CD4-positive, alpha-beta memory T cell (primary cell): Measurements from ENCODE around the gene KRTAP5-5. TPM values are rescaled to one million over a fixed set of nuclear protein-coding genes. Genes with fewer than 3 reads are reported as not detected.
A peak's percentile ranks its signal among the peaks of the same experiment; 100 is the strongest.
"Not testable (repeated sequence)": the region's sequence is repeated elsewhere in the genome, so short reads cannot be mapped to it uniquely, and the experiment has no call there.

Experiments used
- CTCF ChIA-PET: fragments of 350-600 bp; sonication (Branson Sonifier 250); formaldehyde crosslinking; loops from one replicate; lab custom pipeline; 2021; ENCODE audit warnings: inconsistent platforms; ENCODE audit not compliant: partially characterized antibody; lab: Charles Lee
- POLR2A ChIA-PET: fragments of 350-600 bp; sonication (Branson Sonifier 250); formaldehyde crosslinking; loops from one replicate; lab custom pipeline; 2021; ENCODE audit not compliant: partially characterized antibody; lab: Charles Lee
- DNase-seq, 5 donors: peaks; one replicate each; pipeline versions ENCODE4 v3.0.0 to v3.0.0-alpha.2; 2020 to 2022; ENCODE audit warnings: mixed read lengths in 1 of 5
- H3K27ac ChIP-seq: one replicate; pipeline ENCODE4 v1.7.0; 2013; ENCODE audit warnings: low read depth, low read length
- H3K27me3 ChIP-seq: 2 replicates; pipeline ENCODE4 v1.7.0; 2013; ENCODE audit warnings: mild to moderate bottlenecking, low read length, moderate library complexity; ENCODE audit not compliant: insufficient read depth
- H3K36me3 ChIP-seq: 2 replicates; pipeline ENCODE4 v1.7.0; 2013; ENCODE audit warnings: mild to moderate bottlenecking, low read length, moderate library complexity; ENCODE audit not compliant: insufficient read depth
- H3K4me1 ChIP-seq: 2 replicates; pipeline ENCODE4 v1.7.0; 2013; ENCODE audit warnings: mild to moderate bottlenecking, low read length, moderate library complexity; ENCODE audit not compliant: insufficient read depth
- H3K4me3 ChIP-seq, 2 donors: one replicate each; pipeline ENCODE4 v1.7.0; 2013; ENCODE audit warnings: low read length in 2 of 2, mild to moderate bottlenecking in 1 of 2
- H3K9me3 ChIP-seq, 2 donors: one replicate each; pipeline ENCODE4 v1.7.0; 2013; ENCODE audit warnings: low read length in 2 of 2, control low read depth in 1 of 2; ENCODE audit not compliant: control insufficient read depth in 1 of 2
- H3K27ac Mint-ChIP-seq, 7 donors: one replicate each; pipeline ENCODE4 v1.8.0; 2020 to 2021; ENCODE audit warnings: mixed read lengths in 7 of 7, mild to moderate bottlenecking in 6 of 7, inconsistent platforms in 3 of 7, moderate library complexity in 3 of 7
- H3K27me3 Mint-ChIP-seq, 2 donors: one replicate each; pipeline ENCODE4 v1.8.0; 2020 to 2021; ENCODE audit warnings: mixed read lengths in 2 of 2
- H3K36me3 Mint-ChIP-seq, 2 donors: one replicate each; pipeline ENCODE4 v1.8.0; 2020 to 2021; ENCODE audit warnings: mixed read lengths in 2 of 2, inconsistent platforms in 1 of 2, mild to moderate bottlenecking in 1 of 2
- H3K4me1 Mint-ChIP-seq, 4 donors: one replicate each; pipeline ENCODE4 v1.8.0; 2020 to 2021; ENCODE audit warnings: mixed read lengths in 4 of 4, mild to moderate bottlenecking in 1 of 4
- H3K4me3 Mint-ChIP-seq, 8 donors: one replicate each; pipeline ENCODE4 v1.8.0; 2020 to 2021; ENCODE audit warnings: mixed read lengths in 8 of 8, mild to moderate bottlenecking in 7 of 8, moderate library complexity in 6 of 8, inconsistent platforms in 3 of 8
- H3K9me3 Mint-ChIP-seq, 8 donors: one replicate each; pipeline ENCODE4 v1.8.0; 2020 to 2021; ENCODE audit warnings: mixed read lengths in 8 of 8, mild to moderate bottlenecking in 5 of 8, inconsistent platforms in 3 of 8, moderate library complexity in 1 of 8
- intact Hi-C: fragments of 100-400 bp; cut with micrococcal nuclease; formaldehyde crosslinking; loops from one replicate; pipeline ENCODE4 v1.15.1; 2023
- polyA plus RNA-seq, 2 donors: library from polyadenylated mRNA; unstranded; fragments of 300-500 nt; fragmentation: Illumina TruSeq; gene quantifications; one replicate each; pipeline ENCODE4 v1.2.3, GENCODE V29; 2021
- total RNA-seq, 2 experiments: library from RNA; stranded (reverse); gene quantifications; one replicate each; pipeline ENCODE4 v1.2.3, GENCODE V29; 2021

KRTAP5-5 gene
- total and polyA plus RNA-seq, 4 experiments from 2014 or later = not detected

GRCh38 chr11:1646540-1646939 is 17.0 kb downstream of the KRTAP5-5 start:
- POLR2A ChIA-PET, H3K27ac Mint-ChIP-seq, H3K9me3 Mint-ChIP-seq, H3K4me3 Mint-ChIP-seq, H3K36me3 Mint-ChIP-seq, DNase-seq, H3K9me3 ChIP-seq, H3K27ac ChIP-seq, H3K4me1 ChIP-seq, H3K27me3 ChIP-seq, CTCF ChIA-PET, H3K4me3 ChIP-seq, H3K4me1 Mint-ChIP-seq, H3K36me3 ChIP-seq, intact Hi-C loops, H3K27me3 Mint-ChIP-seq: not testable (repeated sequence)

- Histone ChIP-seq H3K27ac (no peak overlapping the region), H3K27me3 (no peaks in the 10 kb centered on the region), H3K36me3 (no peaks in the 10 kb centered on the region), H3K4me1 (no peaks in the 10 kb centered on the region), H3K9me3 (no peaks in the 10 kb centered on the region), H3K4me3 (no peak overlapping the region)
- ChIA-PET CTCF (no interaction called here), POLR2A (no interaction called here)
- H3K9me3 Mint-ChIP-seq = no peaks in the 10 kb centered on the region
- H3K36me3 Mint-ChIP-seq = no peaks in the 10 kb centered on the region
- no peak overlapping the region for H3K4me3 Mint-ChIP-seq
- no peak overlapping the region for H3K27ac Mint-ChIP-seq
- no peaks in the 10 kb centered on the region for H3K4me1 Mint-ChIP-seq
- DNase-seq = peak in 1 of 5 donors; percentile 7
- intact Hi-C loops = no loop called here
- peaks cover 3 to 8% of the 10 kb centered on the region in 2 donors for H3K27me3 Mint-ChIP-seq
These were observed 18.5 kb downstream of the KRTAP5-5 start for GRCh38 chr11:1647901-1648652.

GRCh38 chr11:1648653-1649420 is 19.3 kb downstream of the KRTAP5-5 start:
- no peaks in the 10 kb centered on the region for H3K27me3 ChIP-seq
- no peak for DNase-seq
- no peaks in the 10 kb centered on the region for H3K36me3 ChIP-seq
- Mint-ChIP-seq H3K27ac (no peak overlapping the region), H3K36me3 (no peaks in the 10 kb centered on the region), H3K9me3 (no peaks in the 10 kb centered on the region), H3K4me1 (no peaks in the 10 kb centered on the region), H3K4me3 (no peak overlapping the region), H3K27me3 (peaks cover 3 to 8% of the 10 kb centered on the region in 2 donors)
- no peaks in the 10 kb centered on the region for H3K9me3 ChIP-seq
- intact Hi-C loops = no loop called here
- H3K4me3 ChIP-seq = no peak overlapping the region
- H3K27ac ChIP-seq = no peak overlapping the region
- ChIA-PET CTCF (interaction anchor here (2.2 to 2.6 kb wide), 2 partner anchors 11 to 46 kb away, joined by 10 to 11 read pairs; no protein-coding TSS in a partner anchor), POLR2A (no interaction called here)
- H3K4me1 ChIP-seq = no peaks in the 10 kb centered on the region

GRCh38 chr11:1650034-1650917 is 20.7 kb downstream of the KRTAP5-5 start:
- intact Hi-C loops = loop anchor here (1.0 kb wide), 1 partner anchor 501 kb away; no protein-coding TSS in a partner anchor
- peaks cover 0 to 2% (median under 1%) of the 10 kb centered on the region in 4 donors for H3K4me1 Mint-ChIP-seq
- peaks cover 4 to 12% of the 10 kb centered on the region in 2 donors for H3K27me3 Mint-ChIP-seq
- H3K4me3 Mint-ChIP-seq = no peak overlapping the region
- peak in 1 of 5 donors; percentile 23 for DNase-seq
- H3K27ac Mint-ChIP-seq = no peak overlapping the region
- no peaks in the 10 kb centered on the region for H3K27me3 ChIP-seq
- CTCF ChIA-PET = interaction anchor here (1.2 to 2.6 kb wide), 5 partner anchors 9 to 351 kb away, joined by 3 to 11 read pairs (median 9); no protein-coding TSS in a partner anchor
- no peak overlapping the region for H3K27ac ChIP-seq
- POLR2A ChIA-PET = no interaction called here
- no peaks in the 10 kb centered on the region for H3K9me3 Mint-ChIP-seq
- H3K36me3 Mint-ChIP-seq = no peaks in the 10 kb centered on the region
- H3K36me3 ChIP-seq = no peaks in the 10 kb centered on the region
- H3K9me3 ChIP-seq = no peaks in the 10 kb centered on the region
- no peak overlapping the region for H3K4me3 ChIP-seq
- H3K4me1 ChIP-seq = no peaks in the 10 kb centered on the region

- intact Hi-C loops = loop anchor here (1.0 kb wide), 1 partner anchor 500 kb away; no protein-coding TSS in a partner anchor
- Mint-ChIP-seq H3K9me3 (no peaks in the 10 kb centered on the region), H3K27me3 (peaks cover 5 to 12% of the 10 kb centered on the region in 2 donors), H3K36me3 (no peaks in the 10 kb centered on the region), H3K4me1 (peaks cover 0 to 2% (median under 1%) of the 10 kb centered on the region in 4 donors), H3K4me3 (no peak overlapping the region), H3K27ac (no peak overlapping the region)
- DNase-seq = peak in 1 of 5 donors; percentile 22
- Histone ChIP-seq H3K4me1 (no peaks in the 10 kb centered on the region), H3K27me3 (no peaks in the 10 kb centered on the region), H3K27ac (no peak overlapping the region), H3K9me3 (no peaks in the 10 kb centered on the region), H3K4me3 (no peak overlapping the region), H3K36me3 (no peaks in the 10 kb centered on the region)
- CTCF ChIA-PET = interaction anchor here (0.6 to 2.6 kb wide), 6 partner anchors 8 to 351 kb away, joined by 3 to 11 read pairs (median 7); no protein-coding TSS in a partner anchor
- POLR2A ChIA-PET = no interaction called here
These were observed 21.3 kb downstream of the KRTAP5-5 start for GRCh38 chr11:1650918-1651262.

GRCh38 chr11:1651411-1651980 is 21.9 kb downstream of the KRTAP5-5 start:
- ChIA-PET POLR2A (no interaction called here), CTCF (interaction anchor here (0.6 to 3.5 kb wide), 6 partner anchors 8 to 350 kb away, joined by 3 to 59 read pairs (median 7); no protein-coding TSS in a partner anchor)
- no peaks in the 10 kb centered on the region for H3K36me3 Mint-ChIP-seq
- no peak overlapping the region for H3K4me3 ChIP-seq
- no peak overlapping the region for H3K4me3 Mint-ChIP-seq
- intact Hi-C loops = no loop called here
- H3K27me3 ChIP-seq = no peaks in the 10 kb centered on the region
- H3K27ac ChIP-seq = no peak overlapping the region
- H3K9me3 Mint-ChIP-seq = no peaks in the 10 kb centered on the region
- peaks cover 0 to 2% (median under 1%) of the 10 kb centered on the region in 4 donors for H3K4me1 Mint-ChIP-seq
- no peaks in the 10 kb centered on the region for H3K36me3 ChIP-seq
- no peak overlapping the region for H3K27ac Mint-ChIP-seq
- H3K9me3 ChIP-seq = no peaks in the 10 kb centered on the region
- DNase-seq = peak in 1 of 5 donors; percentile 18
- peaks cover 7 to 14% of the 10 kb centered on the region in 2 donors for H3K27me3 Mint-ChIP-seq
- H3K4me1 ChIP-seq = no peaks in the 10 kb centered on the region
